ENCODE measurements around the gene CTIF.

CTIF gene

DNA sequence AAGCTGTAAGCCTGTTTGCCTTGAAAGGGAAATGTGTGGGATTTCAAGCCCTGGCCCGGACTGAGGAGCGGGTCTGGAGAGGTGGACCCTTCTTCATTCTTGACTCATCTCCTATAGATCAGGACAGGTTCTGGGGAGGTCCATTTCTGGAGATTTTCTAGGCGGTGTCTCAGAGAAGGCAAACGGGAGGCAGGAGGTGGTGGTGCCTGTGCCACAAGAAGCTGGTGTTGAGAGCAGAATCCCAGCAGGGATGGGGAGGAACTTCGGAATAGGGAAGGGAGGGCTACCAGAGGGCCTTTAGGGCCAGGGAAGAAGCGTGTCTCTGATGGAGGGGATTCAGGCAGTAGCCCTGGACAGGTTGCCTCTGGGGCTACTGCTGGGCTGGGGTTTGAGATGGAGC lies 93.0 kb downstream of the CTIF start:
- DNase-seq (ENCODE audit: low spot score) = no peak
- TF ChIP-seq, protein P1, sequence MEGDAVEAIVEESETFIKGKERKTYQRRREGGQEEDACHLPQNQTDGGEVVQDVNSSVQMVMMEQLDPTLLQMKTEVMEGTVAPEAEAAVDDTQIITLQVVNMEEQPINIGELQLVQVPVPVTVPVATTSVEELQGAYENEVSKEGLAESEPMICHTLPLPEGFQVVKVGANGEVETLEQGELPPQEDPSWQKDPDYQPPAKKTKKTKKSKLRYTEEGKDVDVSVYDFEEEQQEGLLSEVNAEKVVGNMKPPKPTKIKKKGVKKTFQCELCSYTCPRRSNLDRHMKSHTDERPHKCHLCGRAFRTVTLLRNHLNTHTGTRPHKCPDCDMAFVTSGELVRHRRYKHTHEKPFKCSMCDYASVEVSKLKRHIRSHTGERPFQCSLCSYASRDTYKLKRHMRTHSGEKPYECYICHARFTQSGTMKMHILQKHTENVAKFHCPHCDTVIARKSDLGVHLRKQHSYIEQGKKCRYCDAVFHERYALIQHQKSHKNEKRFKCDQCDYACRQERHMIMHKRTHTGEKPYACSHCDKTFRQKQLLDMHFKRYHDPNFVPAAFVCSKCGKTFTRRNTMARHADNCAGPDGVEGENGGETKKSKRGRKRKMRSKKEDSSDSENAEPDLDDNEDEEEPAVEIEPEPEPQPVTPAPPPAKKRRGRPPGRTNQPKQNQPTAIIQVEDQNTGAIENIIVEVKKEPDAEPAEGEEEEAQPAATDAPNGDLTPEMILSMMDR (IDR thresholded peaks at IDR 0.05; ENCODE audit: extremely low read depth, missing control alignments) = no peak

DNA sequence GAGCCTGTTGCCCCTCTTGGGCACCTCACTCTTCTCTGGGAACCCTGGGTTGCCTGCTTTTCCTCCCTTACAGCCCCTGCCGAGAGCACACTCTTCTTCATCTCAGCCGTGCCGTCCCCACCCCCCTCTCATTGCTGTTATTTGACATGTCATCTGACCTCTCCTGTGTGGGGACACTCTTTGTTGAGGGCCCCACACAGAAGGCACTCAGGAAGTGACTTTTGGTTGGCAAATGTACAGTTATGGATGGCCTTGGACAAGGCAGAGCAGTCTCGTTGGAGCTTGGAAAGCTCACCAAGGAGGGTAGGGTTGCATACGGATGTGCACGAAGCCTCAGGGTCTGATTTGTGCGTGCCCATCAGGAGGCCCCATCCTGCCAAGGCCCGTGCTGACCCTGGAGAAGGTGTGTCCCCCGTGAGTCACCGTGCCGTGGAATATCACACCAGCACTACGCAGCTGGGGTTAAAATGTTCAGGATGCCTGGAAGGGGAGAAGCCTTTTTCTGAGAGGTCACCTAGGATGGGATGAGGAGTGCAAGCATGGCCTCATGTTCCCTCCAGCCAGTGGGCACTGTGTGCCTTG lies 93.9 kb downstream of the CTIF start:
- no peak for DNase-seq (ENCODE audit: low spot score)
- TF ChIP-seq, protein P1 (IDR thresholded peaks at IDR 0.05; ENCODE audit: extremely low read depth, missing control alignments) = no peak

DNA sequence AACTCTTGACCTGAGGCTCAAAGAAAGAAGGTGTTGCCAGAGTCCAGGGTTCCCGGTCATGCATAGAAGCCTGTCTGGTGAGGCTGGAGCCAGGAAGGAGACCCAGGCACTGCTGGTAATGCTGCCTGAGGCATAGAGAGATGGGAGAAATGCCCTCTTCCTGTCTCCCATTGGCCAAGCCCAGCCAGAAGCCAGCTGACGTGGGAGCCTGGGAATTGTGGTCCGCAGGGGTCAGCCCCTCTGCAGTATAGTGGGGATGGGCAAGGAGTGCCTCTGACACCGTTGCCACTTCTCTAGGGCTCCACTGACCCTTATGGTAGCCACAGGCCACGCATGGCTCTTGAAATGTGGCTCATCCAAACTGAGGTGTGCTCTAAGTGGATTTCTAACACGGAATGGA lies 95.7 kb downstream of the CTIF start:
- DNase-seq (ENCODE audit: low spot score) = no peak
- TF ChIP-seq, protein P1 (IDR thresholded peaks at IDR 0.05; ENCODE audit: extremely low read depth, missing control alignments) = no peak

DNA sequence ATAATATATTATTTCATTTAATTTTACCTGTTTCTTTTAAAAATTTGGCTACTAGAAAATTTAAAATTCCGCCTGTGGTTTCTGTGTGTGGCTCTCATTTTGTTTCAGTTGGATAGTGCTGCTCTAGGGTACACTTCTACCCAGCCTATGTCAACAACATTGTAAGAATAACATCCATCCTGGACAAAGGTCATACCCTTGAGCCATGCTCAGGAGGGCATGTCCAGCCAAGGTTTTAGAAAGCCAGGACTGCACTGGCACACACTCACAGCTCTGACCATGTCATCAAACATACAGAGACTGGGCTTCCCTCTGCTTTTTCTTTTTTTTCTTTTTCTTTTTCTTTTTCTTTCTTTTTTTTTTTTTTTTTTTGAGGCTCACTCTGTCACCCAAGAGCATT lies 96.1 kb downstream of the CTIF start:
- DNase-seq (ENCODE audit: low spot score) = no peak
- TF ChIP-seq, protein P1 (IDR thresholded peaks at IDR 0.05; ENCODE audit: extremely low read depth, missing control alignments) = no peak

DNA sequence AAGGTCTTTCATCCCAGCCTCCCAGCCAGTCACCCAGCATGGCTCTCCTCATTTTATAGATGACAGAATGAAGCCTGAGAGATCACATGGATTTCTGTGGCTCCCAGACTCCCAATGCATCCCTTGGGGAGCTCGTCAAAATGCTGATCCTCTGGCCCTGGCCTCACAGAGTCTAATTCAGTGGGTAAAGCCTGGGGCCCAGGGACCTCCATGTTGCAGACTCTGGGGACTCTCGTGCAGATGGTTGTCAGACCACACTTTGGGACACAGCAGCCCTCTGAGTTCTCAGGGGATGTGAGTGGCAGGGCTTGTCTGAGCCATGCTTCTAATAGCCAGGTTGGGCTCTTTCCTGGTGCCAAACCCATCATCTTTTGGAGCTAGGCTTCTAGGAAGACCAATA lies 97.0 kb downstream of the CTIF start:
- DNase-seq (ENCODE audit: low spot score) = no peak
- TF ChIP-seq, protein P1 (IDR thresholded peaks at IDR 0.05; ENCODE audit: extremely low read depth, missing control alignments) = no peak

DNA sequence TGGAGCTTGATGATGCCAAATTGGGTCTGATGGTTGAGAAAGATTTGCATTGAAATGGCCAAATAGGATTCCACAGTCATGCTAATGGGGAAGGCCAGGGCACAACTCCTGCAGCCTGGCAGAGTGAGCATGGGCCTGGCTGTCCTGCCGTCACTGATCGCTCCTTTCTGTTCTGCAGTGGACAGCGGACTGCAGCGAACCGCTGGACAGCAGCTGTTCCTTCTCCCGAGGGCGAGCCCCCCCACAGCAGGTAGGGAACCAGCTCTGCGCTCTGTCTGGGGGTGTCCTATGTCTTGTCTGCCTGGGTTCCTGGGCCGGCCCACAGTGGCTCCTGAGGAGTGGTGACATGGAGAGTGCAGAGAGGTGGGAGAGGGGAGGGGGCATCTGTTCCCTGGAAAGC lies 97.6 kb downstream of the CTIF start:
- DNase-seq (ENCODE audit: low spot score) = no peak
- TF ChIP-seq, protein P1 (IDR thresholded peaks at IDR 0.05; ENCODE audit: extremely low read depth, missing control alignments) = no peak

DNA sequence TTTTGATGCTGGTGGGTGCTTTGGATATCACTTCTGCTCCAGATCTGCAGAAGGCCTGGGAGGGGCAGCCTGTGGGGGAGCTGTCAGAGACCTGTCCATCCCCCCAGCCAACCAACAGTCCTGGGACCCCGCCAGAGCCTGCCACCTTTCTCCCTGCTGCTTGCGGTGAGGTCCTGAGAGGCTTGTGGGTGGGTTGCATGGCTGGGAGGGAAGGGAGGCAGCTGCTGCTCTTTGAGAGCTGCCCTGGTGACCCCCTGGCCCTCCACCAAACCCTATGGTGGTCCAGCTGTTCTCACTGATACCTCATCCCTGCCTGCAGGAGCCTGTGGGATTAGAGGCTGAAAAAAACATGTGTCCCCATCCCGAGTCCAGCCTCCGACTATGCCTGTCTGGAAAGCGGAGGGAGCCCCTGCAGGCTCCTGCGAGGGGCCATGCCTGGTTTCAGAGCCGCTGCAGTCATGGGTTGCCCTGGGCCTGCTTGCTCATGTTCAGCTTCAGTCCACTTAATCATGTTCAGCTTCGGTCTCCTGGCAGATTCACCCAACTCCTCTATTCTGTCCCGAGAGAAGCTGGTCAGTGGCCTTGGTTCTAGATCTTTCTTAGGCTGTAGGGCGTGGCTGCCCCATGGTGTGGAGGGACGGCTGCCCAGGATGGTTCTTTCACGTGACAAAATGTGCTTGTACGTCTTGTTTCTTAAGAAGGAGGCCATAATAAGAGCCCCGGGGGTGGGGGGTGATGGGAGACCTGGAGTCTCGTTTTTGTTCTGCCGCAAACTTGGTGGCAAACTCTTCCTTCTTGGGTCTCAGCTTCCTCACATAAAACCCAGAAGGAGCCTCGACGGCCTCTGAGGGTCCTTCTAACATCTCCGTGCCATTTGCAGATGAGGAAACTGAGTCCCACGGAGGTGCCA lies 98.5 kb downstream of the CTIF start:
- TF ChIP-seq, protein P1 (IDR thresholded peaks at IDR 0.05; ENCODE audit: extremely low read depth, missing control alignments) = no peak
- DNase-seq (ENCODE audit: low spot score) = no peak
